HG03432 (cell line): ENCODE results near the gene DSC3.
"Not testable (repeated sequence)": the region's sequence is repeated elsewhere in the genome, so short reads cannot be mapped to it uniquely, and the experiment has no call there.

Source experiments
- ATAC-seq: cut with Tn5 transposase; IDR thresholded peaks from one replicate; pipeline ENCODE4 v1.9.1; 2021; ENCODE audit warnings: mild to moderate bottlenecking, moderate library complexity; ENCODE audit not compliant: unreplicated experiment

DSC3 gene

DNA sequence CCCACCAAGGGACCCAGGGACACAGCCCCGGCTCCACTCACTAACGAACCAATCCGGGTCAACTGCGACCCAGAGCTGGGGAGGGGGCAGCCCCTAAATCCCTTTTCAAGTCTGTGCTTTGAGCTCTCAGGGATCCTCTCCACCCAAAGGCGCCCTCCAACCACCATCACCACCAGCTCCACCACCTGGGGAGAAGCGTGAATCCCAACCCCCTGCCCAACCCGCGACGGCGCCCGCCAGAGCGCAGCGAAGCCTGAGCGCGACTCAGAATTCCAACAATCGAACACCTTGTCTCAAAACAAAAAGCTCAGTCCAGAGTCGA, 497 bp downstream of the DSC3 start:
- ATAC-seq, result no peak

DNA sequence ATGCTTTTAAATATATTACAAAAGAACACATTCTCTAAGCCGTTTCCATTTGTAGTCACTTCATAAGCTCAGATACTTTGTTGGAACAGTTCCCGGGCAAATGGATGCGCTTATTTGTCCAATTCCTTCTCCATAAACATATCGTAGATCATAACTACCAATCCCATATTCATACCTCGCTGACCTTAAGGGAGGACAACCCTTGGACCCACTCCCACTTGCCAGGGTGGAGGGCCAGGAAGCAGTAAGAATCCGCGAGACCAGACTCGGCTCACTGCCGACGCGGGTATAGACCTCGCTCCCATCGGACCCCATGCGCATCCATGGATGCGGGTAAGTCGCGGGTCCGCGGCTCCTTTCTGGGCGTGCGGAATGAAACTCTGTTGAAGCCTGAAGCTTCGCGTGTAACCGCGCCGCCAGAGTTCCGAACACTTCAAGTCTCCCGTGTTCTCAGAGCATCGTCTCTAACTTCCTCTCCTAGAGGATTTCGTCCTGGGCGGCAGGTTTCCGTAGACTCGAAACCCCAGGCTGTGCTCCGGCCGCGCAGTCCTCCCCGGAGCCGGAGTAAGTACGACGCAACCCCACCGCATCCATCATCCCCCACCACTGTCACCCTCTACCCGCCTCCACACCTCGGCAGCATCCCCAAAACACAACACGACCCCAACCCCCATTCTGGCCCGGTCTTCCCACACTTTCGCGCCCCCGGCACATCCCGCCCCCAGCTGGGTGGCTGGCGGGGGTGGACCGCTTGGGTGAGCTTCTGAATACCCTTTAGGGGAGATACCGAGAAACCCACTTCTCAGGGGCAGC, 1.1 kb downstream of the DSC3 start:
- no peak for ATAC-seq

DNA sequence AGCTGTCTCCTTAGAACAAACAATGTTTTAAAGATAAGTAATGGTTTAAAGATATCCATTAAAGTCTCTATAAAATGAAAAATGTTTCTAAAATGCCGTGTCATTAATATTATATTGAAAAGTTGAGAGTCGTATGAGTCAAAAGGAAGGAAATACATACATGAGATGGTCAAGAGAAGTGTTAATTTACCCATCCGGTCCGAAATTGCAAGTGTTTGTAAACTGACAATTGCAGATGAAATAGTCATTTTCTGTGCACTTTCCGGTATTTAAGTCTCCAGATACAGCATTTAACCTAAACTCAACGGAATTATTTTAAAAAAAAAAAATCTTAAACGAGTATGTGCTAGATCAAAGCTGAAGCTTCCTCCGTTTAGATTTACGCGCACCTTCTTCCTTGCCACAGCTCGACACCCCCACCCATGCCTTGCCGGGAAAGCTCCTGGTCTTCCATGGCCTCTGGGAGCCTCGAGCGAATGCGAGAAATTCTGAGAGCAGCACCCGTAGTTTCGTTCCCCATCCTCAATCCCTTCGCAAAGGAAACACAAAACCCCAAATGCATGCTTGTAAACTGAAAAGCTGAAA, 1.8 kb downstream of the DSC3 start:
- no peak for ATAC-seq

DNA sequence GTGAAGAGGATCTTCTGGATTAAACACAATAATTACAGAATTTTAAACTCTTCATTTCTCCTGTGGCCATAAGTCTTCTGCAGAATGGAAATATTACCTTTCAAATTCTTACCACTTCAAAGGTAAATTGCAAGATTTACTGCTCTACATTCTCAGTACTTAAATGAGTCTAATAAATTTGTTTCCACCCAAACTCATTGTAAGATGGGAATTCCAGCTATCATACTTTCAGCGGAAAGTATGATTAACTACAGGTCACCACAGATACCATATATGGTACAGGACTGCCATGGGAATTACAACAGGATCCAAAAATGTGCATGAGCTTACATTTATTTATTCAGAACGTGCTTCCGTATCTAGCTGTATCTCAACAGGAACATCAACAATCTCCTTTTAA, 3.1 kb downstream of the DSC3 start:
- ATAC-seq, result no peak

DNA sequence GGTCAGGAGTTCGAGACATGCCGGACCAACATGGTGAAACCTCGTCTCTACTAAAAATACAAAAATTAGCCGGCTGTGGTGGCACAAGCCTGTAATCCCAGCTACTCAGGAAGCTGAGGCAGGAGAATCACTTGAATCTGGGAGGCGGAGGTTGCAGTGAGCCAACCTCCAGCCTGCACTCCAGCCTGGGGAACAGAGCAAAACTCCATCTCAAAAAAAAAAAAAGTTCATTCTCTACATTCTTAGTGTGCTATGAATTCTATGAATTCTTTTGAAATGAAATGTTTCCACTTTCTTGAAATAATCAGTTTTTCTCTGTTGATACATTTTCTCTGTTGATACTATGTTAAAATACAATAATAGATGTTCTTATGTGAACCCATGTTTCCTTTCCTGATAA, 4.9 kb downstream of the DSC3 start:
- not testable (repeated sequence) for ATAC-seq

DNA sequence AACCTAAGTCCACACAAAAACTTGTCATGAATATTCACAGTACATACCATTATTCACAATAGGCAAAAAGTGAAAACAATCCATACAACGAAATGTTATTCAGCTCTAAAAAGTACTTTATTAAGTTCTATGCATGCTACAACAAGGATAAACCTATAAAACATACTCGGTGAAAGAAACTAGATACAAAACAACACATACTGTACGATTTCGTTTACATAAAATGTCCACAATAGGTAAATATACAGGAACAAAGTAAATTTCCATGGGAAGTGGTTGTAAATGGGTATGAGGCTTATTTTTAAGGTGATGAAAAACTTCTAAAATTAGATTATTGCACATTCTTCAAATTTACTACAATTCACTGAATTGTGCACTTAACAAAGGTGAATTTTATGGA, 8.0 kb downstream of the DSC3 start:
- no peak for ATAC-seq

DNA sequence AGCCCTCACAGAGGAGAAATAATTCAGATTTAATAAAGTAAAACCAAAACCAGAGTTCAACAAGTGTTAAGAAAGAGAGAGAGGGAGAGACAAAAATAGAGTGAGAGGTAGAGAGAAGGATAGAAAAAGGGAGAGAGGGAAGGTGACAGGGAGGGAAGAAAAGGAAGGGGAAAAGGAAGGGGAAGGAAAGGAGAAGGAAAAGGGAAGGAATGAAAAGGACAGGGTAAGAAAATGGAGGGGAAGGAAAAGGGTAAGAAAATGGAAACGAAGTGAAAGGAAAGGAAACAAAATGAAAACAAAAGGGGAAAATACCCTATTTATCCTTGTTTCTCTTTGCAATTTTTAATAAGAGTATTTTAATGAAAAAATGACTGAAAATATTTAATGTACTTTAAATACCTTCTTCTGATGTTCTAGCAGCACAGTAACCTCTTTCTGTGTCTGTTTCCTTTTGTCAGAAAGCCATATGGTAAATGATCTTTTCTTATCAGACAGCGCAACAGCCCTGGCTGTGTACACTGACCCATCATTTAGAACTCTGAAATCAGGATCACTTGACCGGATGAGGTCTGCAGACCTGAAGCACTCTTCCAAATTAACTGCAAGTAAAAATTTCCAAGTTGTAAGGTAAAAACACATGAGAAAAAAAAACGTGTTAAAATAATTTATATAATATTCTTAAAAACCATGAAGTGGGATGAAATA, 11.8 kb downstream of the DSC3 start:
- no peak for ATAC-seq

DNA sequence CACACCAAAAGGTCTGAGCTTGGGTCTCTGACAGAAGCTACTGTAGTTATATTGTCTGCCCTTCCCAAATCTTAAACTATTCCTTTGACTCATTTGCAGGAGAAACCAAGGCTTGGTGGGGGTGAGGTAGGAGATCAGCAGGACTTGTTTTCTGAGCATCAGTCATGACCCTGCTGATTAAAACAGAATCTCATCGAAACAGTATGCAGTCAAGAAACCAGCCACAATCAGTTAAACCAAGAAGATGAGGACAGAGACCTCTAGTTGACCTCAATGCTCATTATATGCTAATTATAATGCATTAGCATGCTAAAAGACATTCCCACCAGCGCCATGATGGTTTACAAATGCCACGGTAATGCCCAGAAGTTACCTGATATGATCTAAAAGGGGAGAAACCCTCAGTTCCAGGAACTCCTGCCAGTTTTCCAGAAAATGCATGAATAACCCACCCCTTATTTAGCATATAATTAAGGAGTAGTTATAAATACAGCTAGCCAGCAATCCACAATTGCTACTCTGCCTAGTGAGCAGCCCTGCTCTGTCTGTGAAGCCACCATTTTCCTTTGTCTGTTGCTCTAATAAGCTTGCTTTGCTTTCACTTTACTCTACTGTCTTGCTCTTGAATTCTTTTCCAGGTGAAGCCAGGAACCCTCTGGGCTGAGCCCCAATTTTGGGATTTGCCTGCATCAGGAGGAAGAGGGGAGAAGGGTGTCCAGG, 26.7 kb downstream of the DSC3 start:
- no peak for ATAC-seq

DNA sequence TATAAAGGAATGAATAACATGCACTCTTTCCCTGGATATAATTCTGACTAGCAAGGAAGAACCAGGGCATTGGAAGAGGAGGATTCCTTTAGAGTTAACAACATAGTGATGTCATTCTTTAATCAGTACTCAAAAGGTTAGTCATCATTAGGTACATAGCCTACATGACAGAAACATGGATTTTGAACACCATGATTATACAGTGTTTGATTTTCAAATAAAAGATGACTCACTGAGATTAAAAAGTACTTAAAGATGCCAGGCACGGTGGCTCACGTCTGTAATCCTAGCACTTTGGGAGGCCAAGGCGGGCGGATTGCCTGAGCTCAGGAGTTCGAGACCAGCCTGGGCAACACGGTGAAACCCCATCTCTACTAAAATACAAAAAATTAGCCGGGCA, 31.1 kb downstream of the DSC3 start:
- not testable (repeated sequence) for ATAC-seq

DNA sequence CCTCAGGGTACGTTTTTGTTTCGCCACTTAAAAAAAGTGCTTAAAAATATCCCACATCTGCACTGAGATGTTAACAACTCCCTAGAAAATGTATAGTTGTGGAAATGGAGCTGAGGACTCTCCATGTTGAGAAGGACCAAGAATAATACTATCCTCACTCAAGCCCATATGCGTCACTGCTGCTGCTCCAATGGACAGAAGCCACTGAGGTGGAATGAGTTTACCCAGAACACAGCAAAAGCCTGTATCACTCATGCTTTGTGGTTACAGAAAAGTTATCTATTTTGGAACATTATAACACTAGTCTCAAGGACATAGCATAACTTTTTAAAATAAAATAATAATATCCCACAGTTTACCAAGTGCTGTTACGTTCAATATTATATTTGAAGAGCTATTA, 31.9 kb downstream of the DSC3 start:
- ATAC-seq, result no peak

DNA sequence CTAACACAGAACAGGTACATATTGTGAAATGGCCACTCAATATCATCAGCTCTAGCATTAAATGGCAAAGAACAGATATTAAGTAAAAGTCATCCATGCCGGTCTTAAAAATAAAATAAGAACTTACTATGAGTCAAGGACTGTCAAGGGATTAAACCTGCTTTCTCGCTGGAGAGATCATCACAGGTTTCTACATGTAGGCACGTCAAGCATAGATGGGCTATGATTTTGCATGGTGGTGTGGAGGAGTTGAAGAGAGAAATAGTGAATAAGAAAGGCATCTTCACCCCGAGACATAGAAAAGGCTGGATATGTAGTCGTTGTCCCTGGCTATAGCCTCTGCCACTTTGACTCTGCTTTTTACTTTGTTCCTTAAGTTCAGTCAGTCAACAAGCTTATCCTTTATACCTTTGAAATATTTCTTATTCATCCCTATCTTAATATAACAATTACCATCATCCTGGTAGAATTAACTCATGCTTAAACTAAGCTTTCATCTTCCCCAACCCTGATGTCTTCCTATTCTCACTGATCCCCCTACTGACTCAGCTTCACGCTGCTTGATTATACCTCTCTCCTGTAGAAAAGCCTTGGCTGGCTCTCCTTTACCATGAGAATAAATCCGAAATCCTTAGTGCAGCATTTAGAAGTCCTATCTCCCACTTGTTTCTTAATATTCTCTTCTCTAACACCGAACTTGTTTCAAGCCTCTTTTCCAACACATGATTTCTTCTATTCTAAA, 42.5 kb downstream of the DSC3 start:
- ATAC-seq, result no peak

DNA sequence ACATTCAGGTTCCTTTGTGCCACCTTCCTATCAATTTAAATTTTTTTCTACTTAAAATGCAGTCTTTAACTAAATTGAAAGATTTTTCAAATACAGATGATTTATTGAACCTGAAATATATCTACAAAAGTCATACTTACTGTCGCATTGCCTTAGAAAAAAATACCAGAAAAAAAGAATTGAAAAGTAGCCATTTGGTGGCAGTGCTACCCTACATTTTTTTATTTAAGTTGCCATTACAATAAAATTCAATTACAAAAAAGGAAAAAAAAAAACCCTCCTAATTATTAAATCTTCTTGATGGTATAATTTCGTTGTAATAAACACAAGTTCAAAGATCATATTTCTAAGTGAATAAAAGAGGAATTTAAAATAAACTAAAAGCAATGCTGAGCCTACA, 43.4 kb downstream of the DSC3 start:
- ATAC-seq, result no peak

DNA sequence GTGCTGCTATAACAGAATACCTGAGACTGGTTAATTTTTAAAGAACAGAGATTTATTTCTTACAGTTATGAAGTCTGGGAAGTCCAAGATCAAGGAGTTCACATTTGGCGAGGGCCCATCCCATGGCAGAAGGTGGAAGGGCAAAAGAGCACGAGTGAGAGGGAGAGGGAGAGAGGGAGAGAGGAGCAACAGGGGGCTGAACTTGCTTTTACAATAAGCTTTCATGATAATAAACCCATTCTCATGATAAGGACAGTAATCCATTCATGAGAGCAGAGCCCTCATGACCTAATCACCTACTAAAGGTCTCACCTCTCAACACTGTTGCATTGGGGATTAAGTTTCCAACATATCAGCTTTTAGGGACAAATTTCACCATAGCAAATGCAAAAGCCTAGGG, 45.3 kb downstream of the DSC3 start:
- no peak for ATAC-seq

DNA sequence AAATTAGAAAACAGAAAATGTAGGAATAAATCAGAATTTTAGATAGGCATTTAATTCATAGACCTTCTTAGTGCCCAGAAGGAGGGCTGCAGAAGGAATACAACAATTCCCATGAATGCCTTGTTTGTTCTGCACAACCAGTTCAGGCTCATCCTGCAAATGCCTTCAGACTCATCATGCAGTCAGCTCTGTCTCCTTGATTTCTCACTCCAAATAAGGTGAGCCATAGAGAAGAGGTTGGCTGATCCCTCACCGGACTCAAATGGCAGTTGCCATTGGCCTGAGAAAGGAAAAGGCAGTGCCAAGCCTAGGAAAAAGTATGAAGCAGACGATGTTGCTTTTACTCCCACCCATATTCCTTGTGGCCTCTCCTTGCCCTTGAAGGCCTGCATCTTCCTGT, 50.3 kb downstream of the DSC3 start:
- ATAC-seq, result no peak

DNA sequence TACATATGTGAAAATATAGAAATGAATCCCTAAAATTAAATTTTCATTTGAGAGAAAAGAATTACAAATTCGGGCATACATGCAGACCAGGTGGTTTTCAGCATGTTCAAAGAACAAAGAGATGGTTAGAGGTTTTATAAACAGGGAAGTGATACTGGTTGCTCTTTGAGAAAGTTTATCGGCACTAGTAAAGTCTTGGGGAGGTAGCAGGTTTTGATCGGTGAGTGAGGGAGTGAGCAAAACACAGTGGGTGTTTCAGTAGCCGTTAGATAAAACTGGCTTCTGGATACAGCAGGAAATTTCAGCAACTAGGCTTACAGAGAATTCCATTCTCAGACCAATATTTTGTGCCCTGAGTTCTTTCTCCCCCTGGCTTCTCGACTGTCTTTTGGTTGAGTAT, 51.1 kb downstream of the DSC3 start:
- ATAC-seq, result no peak

DNA sequence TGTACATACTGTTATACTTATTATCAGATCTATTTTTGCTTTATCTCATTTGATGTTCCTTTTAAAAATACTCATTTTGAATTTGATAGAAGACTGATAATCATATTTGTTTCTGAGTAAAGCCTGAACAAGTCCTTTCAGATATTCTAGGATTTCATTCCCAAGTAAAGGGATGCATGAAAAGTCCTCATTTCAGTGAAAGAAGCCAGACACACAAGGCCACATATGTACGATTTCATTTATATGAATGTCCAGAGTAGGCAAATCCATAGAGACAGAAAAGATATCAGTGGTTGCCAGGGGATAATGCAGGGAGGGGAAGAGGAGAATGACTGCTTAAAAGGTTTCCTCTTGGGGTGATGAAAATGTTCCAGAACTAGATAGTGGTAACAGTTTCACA, 53.4 kb downstream of the DSC3 start:
- ATAC-seq, result no peak

DNA sequence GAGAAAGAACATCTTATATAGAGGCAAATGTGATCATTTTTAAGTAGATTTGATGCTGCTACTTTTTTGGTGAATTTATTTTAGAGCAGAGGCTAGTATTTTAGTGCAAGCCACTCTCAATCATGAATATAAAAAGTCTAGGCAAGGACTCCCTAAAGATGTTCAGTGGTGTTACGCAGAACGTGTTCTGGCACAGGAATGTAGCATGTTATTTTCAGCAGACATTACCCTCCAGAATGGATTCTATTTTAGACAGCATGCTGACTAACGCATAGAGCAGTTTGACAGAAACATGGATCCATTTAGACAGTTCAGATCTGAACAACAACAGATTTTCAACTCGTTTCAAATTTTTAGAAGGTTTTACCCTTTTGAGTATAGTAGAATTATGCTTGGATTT, 54.1 kb downstream of the DSC3 start:
- no peak for ATAC-seq

DNA sequence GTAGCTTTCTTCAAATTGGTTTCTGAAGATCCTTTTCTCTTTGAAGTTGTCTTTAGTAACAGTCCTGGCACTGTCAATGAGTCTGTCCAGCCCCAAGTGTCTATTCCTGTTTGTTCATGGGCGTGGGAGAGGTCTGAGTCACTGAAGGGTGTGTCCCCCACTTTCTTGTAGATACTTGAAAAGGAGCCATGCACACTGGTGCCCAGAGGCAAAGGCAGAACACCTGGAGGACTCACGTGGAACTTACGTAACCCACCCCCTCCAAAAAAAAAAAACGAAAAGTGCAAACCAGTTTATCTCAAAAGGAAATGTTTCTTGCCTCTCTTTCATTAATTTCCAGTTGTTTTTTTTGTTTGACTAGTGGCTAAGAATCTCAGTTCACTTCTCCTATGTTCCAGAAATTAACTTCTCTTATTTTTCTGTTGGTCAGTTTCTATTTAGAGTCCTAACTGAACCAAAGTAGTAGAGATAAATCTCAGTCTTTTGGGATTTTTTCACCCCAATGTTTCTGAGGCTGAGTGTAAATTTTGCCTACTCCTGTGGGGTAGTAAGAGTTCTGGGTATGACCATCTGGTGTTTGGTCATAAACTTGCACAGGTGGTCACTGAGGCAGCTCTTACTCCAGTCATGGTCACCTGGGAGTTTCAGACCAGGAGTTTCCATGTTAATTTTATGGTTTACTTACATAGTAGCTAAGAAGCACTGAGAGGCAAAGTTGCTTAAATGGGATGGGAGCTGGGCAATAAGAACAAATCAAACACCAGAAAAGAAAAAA, 54.9 kb downstream of the DSC3 start:
- no peak for ATAC-seq

DNA sequence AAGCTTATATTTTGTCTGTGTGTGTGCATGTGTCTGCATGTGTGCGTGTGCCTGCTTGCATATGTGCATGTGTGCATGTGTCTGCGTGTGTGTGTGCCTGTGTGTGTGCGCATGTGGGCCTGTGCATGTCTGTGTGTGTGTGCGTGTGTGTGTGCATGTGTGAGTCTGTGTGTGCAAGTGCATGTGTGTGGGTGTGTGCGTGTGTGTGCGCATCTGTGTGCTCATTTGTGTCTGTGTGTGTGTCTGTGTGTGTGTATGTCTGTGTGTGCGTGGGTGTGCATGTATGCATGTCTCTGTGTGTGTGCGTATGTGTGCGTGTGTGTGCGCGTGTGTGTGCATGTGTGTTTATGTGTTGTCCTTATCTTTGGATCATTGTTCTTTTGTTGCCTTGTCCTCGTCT, 56.8 kb downstream of the DSC3 start:
- ATAC-seq, result no peak

DNA sequence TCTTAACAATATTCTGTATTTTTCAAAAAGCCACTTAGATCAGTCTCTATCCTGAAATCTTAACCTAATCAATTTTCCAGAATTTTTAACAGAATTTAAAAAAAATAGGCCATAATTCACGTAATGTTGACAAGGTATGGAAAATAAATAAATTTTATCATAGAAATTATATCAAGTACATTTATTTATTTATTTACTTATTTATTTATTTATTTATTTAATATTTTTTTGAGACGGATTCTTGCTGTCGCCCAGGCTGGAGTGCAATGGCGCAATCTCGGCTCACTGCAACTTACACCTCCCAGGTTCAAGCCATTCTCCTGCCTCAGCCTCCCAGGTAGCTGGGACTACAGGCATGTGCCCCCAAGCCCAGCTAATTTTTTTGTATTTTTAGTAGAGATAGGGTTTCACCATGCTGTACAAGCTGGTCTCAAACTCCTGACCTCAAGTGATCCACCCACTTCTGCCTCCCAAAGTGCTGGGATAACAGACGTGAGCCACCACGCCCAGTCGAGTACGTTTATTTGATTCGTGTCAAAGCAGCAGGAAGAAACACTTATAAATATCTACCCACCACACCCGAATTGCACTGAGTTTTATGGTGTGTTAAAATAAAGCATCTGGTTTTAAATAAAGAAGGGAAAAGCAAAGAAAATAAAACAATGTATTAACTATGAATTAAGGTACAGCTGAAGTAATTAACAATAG, 60.1 kb downstream of the DSC3 start:
- no peak for ATAC-seq
